GM23338 (cell line): ENCODE results near the gene NAA16. TPM values are rescaled to one million over a fixed set of nuclear protein-coding genes. Genes with fewer than 3 reads are reported as not detected.

Experiments used
- CREB1 ChIP-seq: fragments of 250-450 bp; sonication (Bioruptor Pico); IDR thresholded peaks from 2 replicates; pipeline ENCODE4 v1.5.0; 2020; ENCODE audit warnings: low read depth, mild to moderate bottlenecking, moderate library complexity
- EZH2 ChIP-seq: fragments of 200-600 bp; sonication (generic); IDR thresholded peaks from one replicate; pipeline ENCODE4 v1.8.0; 2017; ENCODE audit warnings: antibody characterized with exemption, mild to moderate bottlenecking, low read depth; ENCODE audit not compliant: unreplicated experiment
- NANOG ChIP-seq: IDR thresholded peaks from 2 replicates; pipeline ENCODE4 v1.6.1; 2016; ENCODE audit warnings: antibody characterized with exemption, borderline replicate concordance
- STAT1 ChIP-seq: IDR thresholded peaks from one replicate; pipeline ENCODE4 v1.6.1; 2016; ENCODE audit warnings: antibody characterized with exemption; ENCODE audit not compliant: unreplicated experiment
- ZNF331 ChIP-seq: fragments of 250-450 bp; sonication (Bioruptor Pico); IDR thresholded peaks from 2 replicates; pipeline ENCODE4 v1.5.0; 2020; ENCODE audit warnings: low read depth, mild to moderate bottlenecking, moderate library complexity
- polyA plus RNA-seq: library from polyadenylated mRNA; unstranded; fragments of >200 nt; fragmentation: Nextera tagmentation; extraction: Ambion mirVana; gene quantifications from 2 replicates; pipeline ENCODE4 v1.2.1, GENCODE V29; 2016
- total RNA-seq: library from RNA; depleted of rRNA; stranded (reverse); fragments of >200 nt; shearing (Covaris generic); gene quantifications from 2 replicates; pipeline ENCODE4 v1.2.3, GENCODE V29; 2014
- TF ChIP-seq, protein P1 (sequence below): fragments of 250-450 bp; sonication (Bioruptor Pico); IDR thresholded peaks from 2 replicates; pipeline ENCODE4 v1.5.0; 2020; ENCODE audit warnings: mild to moderate bottlenecking, moderate library complexity
- TF ChIP-seq, protein P2 (sequence below): IDR thresholded peaks from one replicate; pipeline ENCODE4 v1.6.1; 2018; ENCODE audit warnings: antibody characterized with exemption; ENCODE audit not compliant: unreplicated experiment

Gene NAA16
- total and polyA plus RNA-seq, 2 experiments from 2014 or later: 42.3 to 51.7 TPM

DNA sequence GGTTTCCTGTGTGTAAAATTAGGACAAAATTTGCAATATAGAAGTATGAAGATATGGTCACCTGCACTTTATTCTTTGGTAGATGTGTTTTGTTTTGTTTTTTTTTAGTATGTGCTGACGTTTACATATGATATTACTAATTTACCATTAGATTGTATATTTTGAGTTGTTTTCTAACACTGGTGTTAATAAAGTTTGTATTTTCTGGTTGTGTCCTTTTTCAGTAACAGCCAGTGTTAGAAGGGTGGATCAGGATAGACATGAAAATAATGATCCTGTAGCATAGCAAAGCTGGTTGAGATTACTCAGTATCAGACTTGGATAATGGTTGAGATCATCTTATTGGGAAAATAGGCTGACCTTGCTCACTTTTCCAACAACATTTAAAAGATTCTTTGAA lies 6.2 kb downstream of the NAA16 start (continued):
- TF ChIP-seq, protein P1, sequence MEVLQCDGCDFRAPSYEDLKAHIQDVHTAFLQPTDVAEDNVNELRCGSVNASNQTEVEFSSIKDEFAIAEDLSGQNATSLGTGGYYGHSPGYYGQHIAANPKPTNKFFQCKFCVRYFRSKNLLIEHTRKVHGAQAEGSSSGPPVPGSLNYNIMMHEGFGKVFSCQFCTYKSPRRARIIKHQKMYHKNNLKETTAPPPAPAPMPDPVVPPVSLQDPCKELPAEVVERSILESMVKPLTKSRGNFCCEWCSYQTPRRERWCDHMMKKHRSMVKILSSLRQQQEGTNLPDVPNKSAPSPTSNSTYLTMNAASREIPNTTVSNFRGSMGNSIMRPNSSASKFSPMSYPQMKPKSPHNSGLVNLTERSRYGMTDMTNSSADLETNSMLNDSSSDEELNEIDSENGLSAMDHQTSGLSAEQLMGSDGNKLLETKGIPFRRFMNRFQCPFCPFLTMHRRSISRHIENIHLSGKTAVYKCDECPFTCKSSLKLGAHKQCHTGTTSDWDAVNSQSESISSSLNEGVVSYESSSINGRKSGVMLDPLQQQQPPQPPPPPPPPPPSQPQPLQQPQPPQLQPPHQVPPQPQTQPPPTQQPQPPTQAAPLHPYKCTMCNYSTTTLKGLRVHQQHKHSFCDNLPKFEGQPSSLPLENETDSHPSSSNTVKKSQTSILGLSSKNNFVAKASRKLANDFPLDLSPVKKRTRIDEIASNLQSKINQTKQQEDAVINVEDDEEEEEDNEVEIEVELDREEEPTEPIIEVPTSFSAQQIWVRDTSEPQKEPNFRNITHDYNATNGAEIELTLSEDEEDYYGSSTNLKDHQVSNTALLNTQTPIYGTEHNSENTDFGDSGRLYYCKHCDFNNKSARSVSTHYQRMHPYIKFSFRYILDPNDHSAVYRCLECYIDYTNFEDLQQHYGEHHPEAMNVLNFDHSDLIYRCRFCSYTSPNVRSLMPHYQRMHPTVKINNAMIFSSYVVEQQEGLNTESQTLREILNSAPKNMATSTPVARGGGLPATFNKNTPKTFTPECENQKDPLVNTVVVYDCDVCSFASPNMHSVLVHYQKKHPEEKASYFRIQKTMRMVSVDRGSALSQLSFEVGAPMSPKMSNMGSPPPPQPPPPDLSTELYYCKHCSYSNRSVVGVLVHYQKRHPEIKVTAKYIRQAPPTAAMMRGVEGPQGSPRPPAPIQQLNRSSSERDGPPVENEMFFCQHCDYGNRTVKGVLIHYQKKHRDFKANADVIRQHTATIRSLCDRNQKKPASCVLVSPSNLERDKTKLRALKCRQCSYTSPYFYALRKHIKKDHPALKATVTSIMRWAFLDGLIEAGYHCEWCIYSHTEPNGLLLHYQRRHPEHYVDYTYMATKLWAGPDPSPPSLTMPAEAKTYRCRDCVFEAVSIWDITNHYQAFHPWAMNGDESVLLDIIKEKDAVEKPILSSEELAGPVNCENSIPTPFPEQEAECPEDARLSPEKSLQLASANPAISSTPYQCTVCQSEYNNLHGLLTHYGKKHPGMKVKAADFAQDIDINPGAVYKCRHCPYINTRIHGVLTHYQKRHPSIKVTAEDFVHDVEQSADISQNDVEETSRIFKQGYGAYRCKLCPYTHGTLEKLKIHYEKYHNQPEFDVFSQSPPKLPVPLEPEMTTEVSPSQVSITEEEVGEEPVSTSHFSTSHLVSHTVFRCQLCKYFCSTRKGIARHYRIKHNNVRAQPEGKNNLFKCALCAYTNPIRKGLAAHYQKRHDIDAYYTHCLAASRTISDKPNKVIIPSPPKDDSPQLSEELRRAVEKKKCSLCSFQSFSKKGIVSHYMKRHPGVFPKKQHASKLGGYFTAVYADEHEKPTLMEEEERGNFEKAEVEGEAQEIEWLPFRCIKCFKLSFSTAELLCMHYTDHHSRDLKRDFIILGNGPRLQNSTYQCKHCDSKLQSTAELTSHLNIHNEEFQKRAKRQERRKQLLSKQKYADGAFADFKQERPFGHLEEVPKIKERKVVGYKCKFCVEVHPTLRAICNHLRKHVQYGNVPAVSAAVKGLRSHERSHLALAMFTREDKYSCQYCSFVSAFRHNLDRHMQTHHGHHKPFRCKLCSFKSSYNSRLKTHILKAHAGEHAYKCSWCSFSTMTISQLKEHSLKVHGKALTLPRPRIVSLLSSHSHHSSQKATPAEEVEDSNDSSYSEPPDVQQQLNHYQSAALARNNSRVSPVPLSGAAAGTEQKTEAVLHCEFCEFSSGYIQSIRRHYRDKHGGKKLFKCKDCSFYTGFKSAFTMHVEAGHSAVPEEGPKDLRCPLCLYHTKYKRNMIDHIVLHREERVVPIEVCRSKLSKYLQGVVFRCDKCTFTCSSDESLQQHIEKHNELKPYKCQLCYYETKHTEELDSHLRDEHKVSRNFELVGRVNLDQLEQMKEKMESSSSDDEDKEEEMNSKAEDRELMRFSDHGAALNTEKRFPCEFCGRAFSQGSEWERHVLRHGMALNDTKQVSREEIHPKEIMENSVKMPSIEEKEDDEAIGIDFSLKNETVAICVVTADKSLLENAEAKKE: no peak
- TF ChIP-seq STAT1 (no peak), ZNF331 (CRISPR knock-in tag) (no peak), CREB1 (CRISPR knock-in tag) (no peak), EZH2 (no peak), NANOG (no peak)
- TF ChIP-seq, protein P2, sequence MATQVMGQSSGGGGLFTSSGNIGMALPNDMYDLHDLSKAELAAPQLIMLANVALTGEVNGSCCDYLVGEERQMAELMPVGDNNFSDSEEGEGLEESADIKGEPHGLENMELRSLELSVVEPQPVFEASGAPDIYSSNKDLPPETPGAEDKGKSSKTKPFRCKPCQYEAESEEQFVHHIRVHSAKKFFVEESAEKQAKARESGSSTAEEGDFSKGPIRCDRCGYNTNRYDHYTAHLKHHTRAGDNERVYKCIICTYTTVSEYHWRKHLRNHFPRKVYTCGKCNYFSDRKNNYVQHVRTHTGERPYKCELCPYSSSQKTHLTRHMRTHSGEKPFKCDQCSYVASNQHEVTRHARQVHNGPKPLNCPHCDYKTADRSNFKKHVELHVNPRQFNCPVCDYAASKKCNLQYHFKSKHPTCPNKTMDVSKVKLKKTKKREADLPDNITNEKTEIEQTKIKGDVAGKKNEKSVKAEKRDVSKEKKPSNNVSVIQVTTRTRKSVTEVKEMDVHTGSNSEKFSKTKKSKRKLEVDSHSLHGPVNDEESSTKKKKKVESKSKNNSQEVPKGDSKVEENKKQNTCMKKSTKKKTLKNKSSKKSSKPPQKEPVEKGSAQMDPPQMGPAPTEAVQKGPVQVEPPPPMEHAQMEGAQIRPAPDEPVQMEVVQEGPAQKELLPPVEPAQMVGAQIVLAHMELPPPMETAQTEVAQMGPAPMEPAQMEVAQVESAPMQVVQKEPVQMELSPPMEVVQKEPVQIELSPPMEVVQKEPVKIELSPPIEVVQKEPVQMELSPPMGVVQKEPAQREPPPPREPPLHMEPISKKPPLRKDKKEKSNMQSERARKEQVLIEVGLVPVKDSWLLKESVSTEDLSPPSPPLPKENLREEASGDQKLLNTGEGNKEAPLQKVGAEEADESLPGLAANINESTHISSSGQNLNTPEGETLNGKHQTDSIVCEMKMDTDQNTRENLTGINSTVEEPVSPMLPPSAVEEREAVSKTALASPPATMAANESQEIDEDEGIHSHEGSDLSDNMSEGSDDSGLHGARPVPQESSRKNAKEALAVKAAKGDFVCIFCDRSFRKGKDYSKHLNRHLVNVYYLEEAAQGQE: no peak
